PC-9 (cell line): ENCODE data around the gene NUP62. TPM values are rescaled to one million over a fixed set of nuclear protein-coding genes. Genes with fewer than 3 reads are reported as not detected.

Experiments
- BruUV-seq: library from RNA; stranded (reverse); fragments of 400-500 nt; replicated peaks from 2 replicates; lab custom pipeline; 2021; lab: Mats Ljungman, UMichigan
- CTCF ChIA-PET: fragments of 300-600 bp; sonication (Branson Sonifier 250); formaldehyde crosslinking; loops from one replicate; lab custom pipeline; 2022; ENCODE audit warnings: antibody characterized with exemption; lab: Charles Lee
- POLR2A ChIA-PET: fragments of 300-600 bp; sonication (Branson Sonifier 250); formaldehyde crosslinking; loops from one replicate; lab custom pipeline; 2022; ENCODE audit warnings: antibody characterized with exemption; ENCODE audit not compliant: unreplicated experiment; lab: Charles Lee
- DNase-seq, 2 experiments: peaks; one replicate each; pipeline versions ENCODE4 v3.0.0 to v3.0.0-alpha.2; 2015 to 2022; ENCODE audit warnings: mixed read lengths in 1 of 2
- H2AFZ ChIP-seq: fragments of 200-600 bp; sonication (generic); 2 replicates; pipeline ENCODE4 v1.8.1; 2017; ENCODE audit warnings: antibody characterized with exemption
- H3F3A ChIP-seq: fragments of 200-600 bp; sonication (generic); 2 replicates; pipeline ENCODE4 v1.8.1; 2017; ENCODE audit warnings: antibody characterized with exemption, mild to moderate bottlenecking, low read depth; ENCODE audit not compliant: insufficient read depth
- H3K27ac ChIP-seq: fragments of 200-600 bp; sonication (generic); 2 replicates; pipeline ENCODE4 v1.6.1; 2016; ENCODE audit warnings: mixed run types
- H3K27me3 ChIP-seq: fragments of 200-600 bp; sonication (generic); 2 replicates; pipeline ENCODE4 v1.6.1; 2016; ENCODE audit warnings: low read depth, mixed run types; ENCODE audit not compliant: insufficient read depth
- H3K36me3 ChIP-seq: fragments of 200-600 bp; sonication (generic); 2 replicates; pipeline ENCODE4 v1.6.1; 2016; ENCODE audit warnings: low read depth, mixed run types
- H3K4me1 ChIP-seq: fragments of 200-600 bp; sonication (generic); replicated peaks from 2 replicates; pipeline ENCODE4 v1.6.1; 2016; ENCODE audit warnings: mixed run types; ENCODE audit not compliant: insufficient read depth
- H3K4me2 ChIP-seq: fragments of 200-600 bp; sonication (generic); 2 replicates; pipeline ENCODE4 v1.6.1; 2017; ENCODE audit warnings: mixed run types
- H3K4me3 ChIP-seq: fragments of 200-600 bp; sonication (generic); 2 replicates; pipeline ENCODE4 v1.6.1; 2016; ENCODE audit warnings: mixed run types
- H3K79me2 ChIP-seq: fragments of 200-600 bp; sonication (generic); 2 replicates; pipeline ENCODE4 v1.6.1; 2017; ENCODE audit warnings: low read depth, mixed run types
- H3K9me2 ChIP-seq: fragments of 200-600 bp; sonication (generic); 2 replicates; pipeline ENCODE4 v1.8.1; 2017; ENCODE audit warnings: mild to moderate bottlenecking; ENCODE audit not compliant: insufficient read depth
- H3K9me3 ChIP-seq: fragments of 200-600 bp; sonication (generic); 2 replicates; pipeline ENCODE4 v1.8.1; 2016; ENCODE audit warnings: low read depth; ENCODE audit not compliant: insufficient read depth
- H4K20me1 ChIP-seq: fragments of 200-600 bp; sonication (generic); 2 replicates; pipeline ENCODE4 v1.8.1; 2017; ENCODE audit not compliant: insufficient read depth
- CTCF ChIP-seq: fragments of 200-600 bp; sonication (generic); conservative IDR thresholded peaks from 2 replicates; pipeline ENCODE4 v1.6.1; 2017; ENCODE audit warnings: mixed run types, antibody characterized with exemption, mild to moderate bottlenecking, moderate library complexity
- EZH2 ChIP-seq: fragments of 200-600 bp; sonication (generic); IDR thresholded peaks from 2 replicates; pipeline ENCODE4 v1.8.0; 2017; ENCODE audit warnings: antibody characterized with exemption, low read depth
- intact Hi-C: fragments of 100-400 bp; cut with micrococcal nuclease; formaldehyde crosslinking; loops from one replicate; pipeline ENCODE4 v1.10.0; 2022; ENCODE audit not compliant: unreplicated experiment
- total RNA-seq: library from RNA; stranded (reverse); gene quantifications from 2 replicates; pipeline ENCODE4 v1.2.3, GENCODE V29; 2021

NUP62 gene
- total RNA-seq, 1 experiment from 2014 or later = 101 TPM

DNA sequence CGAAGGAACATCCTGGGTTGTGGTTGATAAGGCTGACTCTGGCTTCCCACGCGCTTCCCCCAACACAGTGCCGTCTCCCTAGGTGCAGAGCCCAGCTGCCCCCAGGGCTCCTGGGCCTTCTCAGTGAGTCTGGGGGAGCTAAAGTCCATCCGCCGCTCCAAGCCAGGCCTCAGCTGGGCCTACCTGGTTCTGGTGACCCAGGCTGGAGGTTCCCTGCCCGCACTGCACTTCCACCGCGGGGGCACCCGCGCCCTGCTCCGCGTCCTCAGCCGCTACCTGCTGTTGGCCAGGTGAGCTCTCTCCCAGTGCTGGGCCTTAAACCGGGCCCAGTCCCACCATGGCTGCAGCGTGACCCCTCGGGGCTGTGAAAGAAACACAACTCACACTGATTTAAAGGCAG, 48.1 kb downstream of the NUP62 start:
- Histone ChIP-seq H3K27me3 (no peaks in the 10 kb centered on the region), H3K4me1 (peaks cover 13% of the 10 kb centered on the region), H3K4me2 (no peak overlapping the region), H3K36me3 (peaks cover 25% of the 10 kb centered on the region; the same call in 1 of the 2 replicates), H3K27ac (no peak overlapping the region), H4K20me1 (peaks cover 12% of the 10 kb centered on the region), H3K4me3 (no peak overlapping the region), H3K79me2 (peaks cover 17% of the 10 kb centered on the region), H3K9me2 (no peaks in the 10 kb centered on the region), H3K9me3 (no peaks in the 10 kb centered on the region), H3F3A (peaks cover 26% of the 10 kb centered on the region; the same call in 1 of the 2 replicates), H2AFZ (no peak overlapping the region)
- ChIA-PET CTCF (no interaction called here), POLR2A (no interaction called here)
- DNase-seq = no peak
- TF ChIP-seq CTCF (no peak), EZH2 (no peak)
- BruUV-seq = no TSS peak
- intact Hi-C loops = no loop called here

GRCh38 chr19:49880162-49880869, 49.0 kb downstream of the NUP62 start:
- POLR2A ChIA-PET = no interaction called here
- Histone ChIP-seq H3K36me3 (peaks cover 25% of the 10 kb centered on the region; the same call in 1 of the 2 replicates), H4K20me1 (peaks cover 17% of the 10 kb centered on the region)

More at GRCh38 chr19:49880162-49880869, 49.0 kb downstream of the NUP62 start:
- H3K9me2 ChIP-seq = no peaks in the 10 kb centered on the region
- no peak overlapping the region for H3K4me2 ChIP-seq
- H3F3A ChIP-seq = peaks cover 17% of the 10 kb centered on the region; the same call in 1 of the 2 replicates
- no peak overlapping the region for H3K4me3 ChIP-seq
- intact Hi-C loops = no loop called here
- H3K79me2 ChIP-seq = peaks cover 26% of the 10 kb centered on the region
- CTCF ChIA-PET = no interaction called here
- no peak for DNase-seq
- no peaks in the 10 kb centered on the region for H3K9me3 ChIP-seq
- no peak overlapping the region for H2AFZ ChIP-seq
- peaks cover 14% of the 10 kb centered on the region for H3K4me1 ChIP-seq
- no TSS peak for BruUV-seq
- no peak overlapping the region for H3K27ac ChIP-seq
- no peaks in the 10 kb centered on the region for H3K27me3 ChIP-seq
- TF ChIP-seq CTCF (no peak), EZH2 (no peak)
